B cell (primary cell): ENCODE results near the gene ANKRD13D. TPM values are rescaled to one million over a fixed set of nuclear protein-coding genes. Genes with fewer than 3 reads are reported as not detected.

Experiments
- ATAC-seq: fragments of 200-7000 bp; cut with Tn5 transposase; one replicate; pipeline ENCODE4 v1.10.0; 2021; ENCODE audit warnings: low read depth, mild to moderate bottlenecking, moderate number of reproducible peaks, moderate library complexity
- CTCF ChIA-PET: fragments of 350-600 bp; sonication (Branson Sonifier 250); formaldehyde crosslinking; loops from one replicate; lab custom pipeline; 2021; ENCODE audit warnings: antibody characterized with exemption, inconsistent platforms; lab: Charles Lee
- POLR2A ChIA-PET: fragments of 350-600 bp; sonication (Branson Sonifier 250); formaldehyde crosslinking; loops from one replicate; lab custom pipeline; 2021; ENCODE audit warnings: antibody characterized with exemption; lab: Charles Lee
- DNase-seq: peaks from one replicate; pipeline ENCODE4 v3.0.0; 2013
- H2AFZ ChIP-seq: 2 replicates; pipeline ENCODE4 v1.6.1; 2012; ENCODE audit warnings: mild to moderate bottlenecking, low read depth, low read length; ENCODE audit not compliant: insufficient read depth, poor library complexity, severe bottlenecking
- H3K27ac ChIP-seq, 2 donors: 1 replicate in 1 of 2; 2 replicates in 1 of 2; pipeline ENCODE4 v1.5.1; 2012 to 2013; ENCODE audit warnings: low read length in 2 of 2, mild to moderate bottlenecking in 2 of 2, moderate library complexity in 1 of 2
- H3K27me3 ChIP-seq, 4 experiments: fragments of 200-600 bp in 1 of 4; sonication (generic) in 1 of 4; replicated peaks in 1 of 4; 1 replicate in 2 of 4; 2 replicates in 2 of 4; pipeline versions ENCODE4 v1.6.1 to v1.7.0; 2013 to 2016; ENCODE audit warnings: low read length in 3 of 4, mild to moderate bottlenecking in 2 of 4, mixed read lengths in 1 of 4, moderate library complexity in 1 of 4; ENCODE audit not compliant: insufficient read depth in 4 of 4, control insufficient read depth in 3 of 4; ENCODE audit errors: control extremely low read depth in 1 of 4
- H3K36me3 ChIP-seq, 2 experiments: replicated peaks in 1 of 2; 1 replicate in 1 of 2; 2 replicates in 1 of 2; pipeline versions ENCODE4 v1.6.1 to v1.7.1; 2013; ENCODE audit warnings: low read length in 1 of 2; ENCODE audit not compliant: insufficient read depth in 2 of 2, control insufficient read depth in 1 of 2; ENCODE audit errors: control extremely low read depth in 1 of 2, extremely low read depth in 1 of 2
- H3K4me1 ChIP-seq, 2 donors: fragments of 200-600 bp in 1 of 2; sonication (generic) in 1 of 2; 1 replicate in 1 of 2; 2 replicates in 1 of 2; pipeline versions ENCODE4 v1.5.1 to v1.6.1; 2013 to 2017; ENCODE audit warnings: low read length in 2 of 2; ENCODE audit not compliant: control insufficient read depth in 2 of 2, insufficient read depth in 2 of 2
- H3K4me2 ChIP-seq: replicated peaks from 2 replicates; pipeline ENCODE3; 2012; ENCODE audit warnings: mild to moderate bottlenecking, low read depth, low read length; ENCODE audit not compliant: poor library complexity, severe bottlenecking
- H3K4me3 ChIP-seq, 5 experiments: fragments of 200-600 bp in 1 of 5; sonication (generic) in 1 of 5; 1 replicate in 3 of 5; 2 replicates in 2 of 5; pipeline versions ENCODE4 v1.5.1 to v1.7.0; 2011 to 2016; ENCODE audit warnings: low read length in 4 of 5, mild to moderate bottlenecking in 4 of 5, low read depth in 2 of 5, control low read depth in 1 of 5, moderate library complexity in 1 of 5; ENCODE audit not compliant: insufficient read depth in 1 of 5; ENCODE audit errors: control extremely low read depth in 1 of 5, extremely low read depth in 1 of 5
- H3K79me2 ChIP-seq: fragments of 200-600 bp; sonication (generic); one replicate; pipeline ENCODE4 v1.6.0; 2016; ENCODE audit warnings: low read length; ENCODE audit not compliant: control insufficient read depth, insufficient read depth
- H3K9ac ChIP-seq: fragments of 200-600 bp; sonication (generic); 2 replicates; pipeline ENCODE4 v1.6.1; 2017; ENCODE audit warnings: mild to moderate bottlenecking, low read length, moderate library complexity
- H3K9me3 ChIP-seq, 3 donors: one replicate each; pipeline versions ENCODE4 v1.6.1 to v1.7.1; 2013; ENCODE audit warnings: low read length in 2 of 3; ENCODE audit not compliant: control insufficient read depth in 2 of 3, insufficient read depth in 1 of 3; ENCODE audit errors: control extremely low read depth in 1 of 3
- H4K20me1 ChIP-seq: 2 replicates; pipeline ENCODE4 v1.6.0; 2012; ENCODE audit warnings: mild to moderate bottlenecking, low read length; ENCODE audit not compliant: insufficient read depth, control insufficient read depth, poor library complexity, severe bottlenecking
- H3K27ac Mint-ChIP-seq: one replicate; pipeline ENCODE4 v1.8.0; 2021; ENCODE audit warnings: mixed read lengths
- H3K27me3 Mint-ChIP-seq: one replicate; pipeline ENCODE4 v1.8.0; 2021; ENCODE audit warnings: mixed read lengths
- H3K4me1 Mint-ChIP-seq: one replicate; pipeline ENCODE4 v1.8.0; 2021; ENCODE audit warnings: mixed read lengths
- H3K4me3 Mint-ChIP-seq: one replicate; pipeline ENCODE4 v1.8.0; 2021; ENCODE audit warnings: mixed read lengths
- H3K9me3 Mint-ChIP-seq: one replicate; pipeline ENCODE4 v1.8.0; 2022; ENCODE audit warnings: mixed read lengths; ENCODE audit not compliant: insufficient read depth
- EZH2 ChIP-seq: IDR thresholded peaks from 2 replicates; pipeline ENCODE4 v1.6.1; 2012; ENCODE audit warnings: borderline replicate concordance, low read depth, mild to moderate bottlenecking, moderate library complexity, low read length; ENCODE audit not compliant: insufficient read depth, poor library complexity, severe bottlenecking
- WGBS: methylation state at CpG from one replicate; pipeline ENCODE4 v1.1.5; 2013; ENCODE audit warnings: missing lambda C conversion rate; ENCODE audit not compliant: insufficient coverage; 5-methylcytosine and 5-hydroxymethylcytosine counted together
- intact Hi-C: fragments of 100-400 bp; cut with micrococcal nuclease; formaldehyde crosslinking; loops from one replicate; pipeline ENCODE4 v1.10.0; 2022
- polyA plus RNA-seq: library from polyadenylated mRNA; depleted of rRNA; stranded (reverse); fragments of >200 nt; gene quantifications from 2 replicates; pipeline ENCODE4 v1.2.3, GENCODE V29; 2012
- total RNA-seq, 2 donors: library from RNA; stranded (reverse); fragments of 120-200 nt in 1 of 2; gene quantifications; 1 replicate in 1 of 2; 2 replicates in 1 of 2; pipeline versions ENCODE4 v1.2.3 to v1.2.4, GENCODE V29; 2013 to 2022
- TF ChIP-seq, protein P1 (sequence below): fragments of 200-600 bp; IDR thresholded peaks from one replicate; pipeline ENCODE4 v1.8.0; 2022; ENCODE audit warnings: antibody characterized with exemption, mild to moderate bottlenecking

Gene ANKRD13D
- total and polyA plus RNA-seq, 2 donors (not counting 1 experiment from before 2014, with no cell fraction given), result 189 to 252 TPM

DNA sequence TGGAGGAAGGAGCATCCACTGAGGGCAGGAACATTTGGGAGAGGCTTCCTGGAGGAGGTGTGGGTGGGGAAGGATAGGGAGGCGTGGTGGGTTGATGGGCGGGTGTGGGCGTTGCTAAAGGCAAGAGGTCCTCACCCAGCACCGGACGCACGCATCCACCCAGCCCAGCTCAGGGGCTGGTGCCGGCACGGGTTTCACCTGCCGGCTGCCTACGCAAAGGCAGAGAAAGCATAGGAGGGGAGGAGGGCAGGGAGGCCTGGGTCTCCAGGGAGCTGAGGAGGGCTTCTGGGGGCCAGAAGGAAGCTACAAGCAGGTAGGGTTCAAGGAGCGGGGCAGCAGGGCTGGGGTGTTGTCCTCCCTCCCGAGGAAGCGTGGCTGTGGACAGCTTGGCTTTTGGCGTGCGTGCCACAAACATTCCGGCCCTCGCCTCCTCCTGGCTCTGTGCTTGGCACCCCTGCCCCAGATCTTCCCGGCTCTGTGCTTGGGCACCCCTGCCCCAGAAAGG, 22.0 kb downstream of the ANKRD13D start:
- H3K4me1 Mint-ChIP-seq, result peaks cover 14% of the 10 kb centered on the region
- no peak overlapping the region for H3K4me3 ChIP-seq
- H4K20me1 ChIP-seq, result no peaks in the 10 kb centered on the region
- 95% methylated on average over 18 of the region's 18 CpGs for WGBS
- H3K9ac ChIP-seq, result no peak overlapping the region
- no peaks in the 10 kb centered on the region for H3K27me3 Mint-ChIP-seq
- H3K79me2 ChIP-seq, result no peaks in the 10 kb centered on the region
- intact Hi-C loops, result no loop called here
- ChIA-PET CTCF (interaction anchor here (1.0 kb wide), 1 partner anchor 49 kb away, joined by 3 read pairs; no protein-coding TSS in a partner anchor), POLR2A (no interaction called here)
- no peak overlapping the region for H3K4me3 Mint-ChIP-seq
- no peak overlapping the region for H3K4me2 ChIP-seq
- H2AFZ ChIP-seq, result no peak overlapping the region
- H3K9me3 ChIP-seq, result no peaks in the 10 kb centered on the region
- H3K9me3 Mint-ChIP-seq, result no peaks in the 10 kb centered on the region
- ATAC-seq (no peak), DNase-seq (no peak)
- no peaks in the 10 kb centered on the region for H3K36me3 ChIP-seq
- no peak overlapping the region for H3K27ac ChIP-seq
- TF ChIP-seq, protein P1, sequence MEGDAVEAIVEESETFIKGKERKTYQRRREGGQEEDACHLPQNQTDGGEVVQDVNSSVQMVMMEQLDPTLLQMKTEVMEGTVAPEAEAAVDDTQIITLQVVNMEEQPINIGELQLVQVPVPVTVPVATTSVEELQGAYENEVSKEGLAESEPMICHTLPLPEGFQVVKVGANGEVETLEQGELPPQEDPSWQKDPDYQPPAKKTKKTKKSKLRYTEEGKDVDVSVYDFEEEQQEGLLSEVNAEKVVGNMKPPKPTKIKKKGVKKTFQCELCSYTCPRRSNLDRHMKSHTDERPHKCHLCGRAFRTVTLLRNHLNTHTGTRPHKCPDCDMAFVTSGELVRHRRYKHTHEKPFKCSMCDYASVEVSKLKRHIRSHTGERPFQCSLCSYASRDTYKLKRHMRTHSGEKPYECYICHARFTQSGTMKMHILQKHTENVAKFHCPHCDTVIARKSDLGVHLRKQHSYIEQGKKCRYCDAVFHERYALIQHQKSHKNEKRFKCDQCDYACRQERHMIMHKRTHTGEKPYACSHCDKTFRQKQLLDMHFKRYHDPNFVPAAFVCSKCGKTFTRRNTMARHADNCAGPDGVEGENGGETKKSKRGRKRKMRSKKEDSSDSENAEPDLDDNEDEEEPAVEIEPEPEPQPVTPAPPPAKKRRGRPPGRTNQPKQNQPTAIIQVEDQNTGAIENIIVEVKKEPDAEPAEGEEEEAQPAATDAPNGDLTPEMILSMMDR, result no peak
- TF ChIP-seq EZH2, result no peak
- no peaks in the 10 kb centered on the region for H3K27me3 ChIP-seq
- no peak overlapping the region for H3K27ac Mint-ChIP-seq
- H3K4me1 ChIP-seq, result peaks cover 12 to 14% of the 10 kb centered on the region in 2 donors

DNA sequence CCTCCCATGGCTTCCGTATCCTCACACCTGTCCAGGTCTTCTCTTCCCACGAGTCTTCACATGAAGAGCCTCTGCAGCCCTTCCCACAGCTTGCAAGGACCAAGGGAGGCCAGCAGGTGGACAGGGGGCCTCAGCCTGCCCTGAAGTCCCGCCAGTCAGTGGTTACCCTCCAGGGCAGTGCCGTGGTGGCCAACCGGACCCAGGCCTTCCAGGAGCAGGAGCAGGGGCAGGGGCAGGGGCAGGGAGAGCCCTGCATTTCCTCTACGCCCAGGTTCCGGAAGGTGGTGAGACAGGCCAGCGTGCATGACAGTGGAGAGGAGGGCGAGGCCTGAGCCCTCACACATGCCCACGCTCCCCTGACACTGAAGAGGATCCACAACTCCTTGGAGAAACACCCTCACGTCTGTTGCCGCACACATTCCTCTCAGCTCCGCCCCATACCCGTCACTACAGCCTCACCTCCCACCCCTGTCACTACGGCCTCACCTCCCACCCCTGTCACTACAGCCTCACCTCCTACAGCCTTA, 22.5 kb downstream of the ANKRD13D start:
- Histone ChIP-seq H2AFZ (no peak overlapping the region), H3K36me3 (no peaks in the 10 kb centered on the region), H3K4me2 (no peak overlapping the region), H3K9me3 (no peaks in the 10 kb centered on the region), H3K4me3 (no peak overlapping the region), H3K27me3 (no peaks in the 10 kb centered on the region), H3K9ac (no peak overlapping the region), H4K20me1 (no peaks in the 10 kb centered on the region), H3K4me1 (peaks cover 12 to 18% of the 10 kb centered on the region in 2 donors), H3K27ac (no peak overlapping the region), H3K79me2 (no peaks in the 10 kb centered on the region)
- POLR2A ChIA-PET, result interaction anchor here (1.0 kb wide), 1 partner anchor 23 kb away, joined by 3 read pairs; no protein-coding TSS in a partner anchor
- TF ChIP-seq EZH2, result no peak
- TF ChIP-seq, protein P1, result no peak
- ATAC-seq, result no peak
- DNase-seq, result no peak
- Mint-ChIP-seq H3K27me3 (no peaks in the 10 kb centered on the region), H3K4me1 (peaks cover 14% of the 10 kb centered on the region), H3K4me3 (no peak overlapping the region), H3K27ac (no peak overlapping the region), H3K9me3 (no peaks in the 10 kb centered on the region)
- intact Hi-C loops, result no loop called here
- 97% methylated on average over 13 of the region's 15 CpGs for WGBS
- CTCF ChIA-PET, result no interaction called here
